Measurements from ENCODE around the gene ENPEP.
"Not testable (repeated sequence)": the region's sequence is repeated elsewhere in the genome, so short reads cannot be mapped to it uniquely, and the experiment has no call there.

The ENPEP gene

GRCh38 chr4:110486256-110486655, 10.3 kb downstream of the ENPEP start:
- no peak overlapping the region for H3K4me3 ChIP-seq (ENCODE audit: low read depth, low read length)
- no peak for DNase-seq (ENCODE audit: low read depth)
- no peak for TF ChIP-seq CTCF (IDR thresholded peaks at IDR 0.05; ENCODE audit: insufficient read depth, low read depth, low read length, missing control alignments)

GRCh38 chr4:110486850-110487249, 10.9 kb downstream of the ENPEP start:
- DNase-seq (ENCODE audit: low read depth); H3K4me3 ChIP-seq (ENCODE audit: low read depth, low read length): not testable (repeated sequence)

- no peak for TF ChIP-seq CTCF (IDR thresholded peaks at IDR 0.05; ENCODE audit: insufficient read depth, low read depth, low read length, missing control alignments)
- no peak overlapping the region for H3K4me3 ChIP-seq (ENCODE audit: low read depth, low read length)
- peak; percentile 51 for DNase-seq (ENCODE audit: low read depth)
Measured at GRCh38 chr4:110487873-110488272, 11.9 kb downstream of the ENPEP start.

GRCh38 chr4:110489901-110490508, 14.1 kb downstream of the ENPEP start:
- TF ChIP-seq CTCF (IDR thresholded peaks at IDR 0.05; ENCODE audit: insufficient read depth, low read depth, low read length, missing control alignments), result no peak
- DNase-seq (ENCODE audit: low read depth), result no peak
- H3K4me3 ChIP-seq (ENCODE audit: low read depth, low read length), result no peak overlapping the region

GRCh38 chr4:110492522-110492921, 16.6 kb downstream of the ENPEP start:
- no peak for DNase-seq (ENCODE audit: low read depth)
- TF ChIP-seq CTCF (IDR thresholded peaks at IDR 0.05; ENCODE audit: insufficient read depth, low read depth, low read length, missing control alignments), result no peak
- H3K4me3 ChIP-seq (ENCODE audit: low read depth, low read length), result no peak overlapping the region

GRCh38 chr4:110493520-110493919, 17.6 kb downstream of the ENPEP start:
- no peak overlapping the region for H3K4me3 ChIP-seq (ENCODE audit: low read depth, low read length)
- no peak for TF ChIP-seq CTCF (IDR thresholded peaks at IDR 0.05; ENCODE audit: insufficient read depth, low read depth, low read length, missing control alignments)
- no peak for DNase-seq (ENCODE audit: low read depth)

- DNase-seq (ENCODE audit: low read depth), result no peak
- H3K4me3 ChIP-seq (ENCODE audit: low read depth, low read length), result no peak overlapping the region
- TF ChIP-seq CTCF (IDR thresholded peaks at IDR 0.05; ENCODE audit: insufficient read depth, low read depth, low read length, missing control alignments), result no peak
Measured at GRCh38 chr4:110498420-110498819, 22.5 kb downstream of the ENPEP start.

Measured in GM12865 (cell line).